ENCODE measurements around the gene C1orf210. TPM values are rescaled to one million over a fixed set of nuclear protein-coding genes. Genes with fewer than 3 reads are reported as not detected.

The C1orf210 gene
- total RNA-seq, 1 experiment from 2014 or later = 5.9 TPM

GRCh38 chr1:43288058-43288784 is 2.8 kb upstream of the C1orf210 start:
- Histone ChIP-seq H4K91ac (ENCODE audit: insufficient read length, low read depth, low read length) (no peak overlapping the region), H2BK120ac (ENCODE audit: low read depth, low read length, poor library complexity, severe bottlenecking) (no peak overlapping the region), H3K18ac (ENCODE audit: insufficient read length, low read depth, low read length) (no peak overlapping the region), H4K5ac (ENCODE audit: insufficient read length, low read depth, low read length) (no peak overlapping the region), H4K8ac (replicated peaks; ENCODE audit: insufficient read length, low read depth, low read length) (no peak overlapping the region), H2BK15ac (ENCODE audit: low read depth, low read length) (no peak overlapping the region), H3T11ph (ENCODE audit: low read length) (no peak overlapping the region), H3K23ac (ENCODE audit: insufficient read length, low read depth, low read length) (no peak overlapping the region), H3K79me2 (ENCODE audit: insufficient read depth, low read length) (no peaks in the 10 kb centered on the region), H4K20me1 (ENCODE audit: control insufficient read depth, insufficient read depth, insufficient read length) (no peaks in the 10 kb centered on the region), H3K4me1 (ENCODE audit: insufficient read depth, low read length) (peaks cover 7% of the 10 kb centered on the region; the same call in 1 of the 2 replicates), H3K27ac (ENCODE audit: insufficient read length, low read depth, low read length) (no peak overlapping the region), H2AK5ac (ENCODE audit: insufficient read length, low read length) (no peak overlapping the region), H2AFZ (ENCODE audit: low read length) (no peak overlapping the region), H3K4ac (ENCODE audit: low read depth, low read length) (no peak overlapping the region), H2BK12ac (ENCODE audit: insufficient read length, low read depth, low read length) (no peak overlapping the region), H3K9ac (ENCODE audit: extremely low read depth, insufficient read length, low read length) (no peak overlapping the region), H3K9me3 (ENCODE audit: control insufficient read depth, low read depth, low read length) (no peaks in the 10 kb centered on the region), H2BK20ac (ENCODE audit: low read depth, low read length, poor library complexity, severe bottlenecking) (no peak overlapping the region), H2BK5ac (ENCODE audit: insufficient read length, low read length) (no peak overlapping the region), H3K56ac (ENCODE audit: insufficient read length, low read depth, low read length) (no peak overlapping the region), H3K79me1 (ENCODE audit: insufficient read depth, low read depth, low read length, poor library complexity, severe bottlenecking) (no peaks in the 10 kb centered on the region), H3K27me3 (ENCODE audit: insufficient read depth, low read length) (no peaks in the 10 kb centered on the region), H3K14ac (ENCODE audit: insufficient read depth, low read length) (no peak overlapping the region), H3K4me2 (ENCODE audit: insufficient read depth, insufficient read length, low read length) (no peak overlapping the region), H3K23me2 (ENCODE audit: insufficient read length, low read depth, low read length, poor library complexity, severe bottlenecking) (peaks cover 3% of the 10 kb centered on the region)
- TF ChIP-seq, protein P1, sequence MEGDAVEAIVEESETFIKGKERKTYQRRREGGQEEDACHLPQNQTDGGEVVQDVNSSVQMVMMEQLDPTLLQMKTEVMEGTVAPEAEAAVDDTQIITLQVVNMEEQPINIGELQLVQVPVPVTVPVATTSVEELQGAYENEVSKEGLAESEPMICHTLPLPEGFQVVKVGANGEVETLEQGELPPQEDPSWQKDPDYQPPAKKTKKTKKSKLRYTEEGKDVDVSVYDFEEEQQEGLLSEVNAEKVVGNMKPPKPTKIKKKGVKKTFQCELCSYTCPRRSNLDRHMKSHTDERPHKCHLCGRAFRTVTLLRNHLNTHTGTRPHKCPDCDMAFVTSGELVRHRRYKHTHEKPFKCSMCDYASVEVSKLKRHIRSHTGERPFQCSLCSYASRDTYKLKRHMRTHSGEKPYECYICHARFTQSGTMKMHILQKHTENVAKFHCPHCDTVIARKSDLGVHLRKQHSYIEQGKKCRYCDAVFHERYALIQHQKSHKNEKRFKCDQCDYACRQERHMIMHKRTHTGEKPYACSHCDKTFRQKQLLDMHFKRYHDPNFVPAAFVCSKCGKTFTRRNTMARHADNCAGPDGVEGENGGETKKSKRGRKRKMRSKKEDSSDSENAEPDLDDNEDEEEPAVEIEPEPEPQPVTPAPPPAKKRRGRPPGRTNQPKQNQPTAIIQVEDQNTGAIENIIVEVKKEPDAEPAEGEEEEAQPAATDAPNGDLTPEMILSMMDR (conservative IDR thresholded peaks at IDR 0.05) = no peak
- no CpG with 5 or more reads among the region's 9 CpGs for WGBS (ENCODE audit: extremely low coverage, insufficient read length, low lambda C conversion rate)
- Mint-ChIP-seq H3K27me3 (ENCODE audit: low read depth) (peaks cover 3% of the 10 kb centered on the region), H3K27ac (no peak overlapping the region), H3K9me3 (no peaks in the 10 kb centered on the region), H3K36me3 (ENCODE audit: insufficient read depth in 1 of 3, low read depth in 3 of 3) (no peaks in the 10 kb centered on the region), H3K4me1 (peaks cover 21 to 27% of the 10 kb centered on the region in 2 experiments), H3K4me3 (no peak overlapping the region)
- no peak for DNase-seq

Data from H9 (cell line).